ENCODE data around the gene RANBP1.

DNA sequence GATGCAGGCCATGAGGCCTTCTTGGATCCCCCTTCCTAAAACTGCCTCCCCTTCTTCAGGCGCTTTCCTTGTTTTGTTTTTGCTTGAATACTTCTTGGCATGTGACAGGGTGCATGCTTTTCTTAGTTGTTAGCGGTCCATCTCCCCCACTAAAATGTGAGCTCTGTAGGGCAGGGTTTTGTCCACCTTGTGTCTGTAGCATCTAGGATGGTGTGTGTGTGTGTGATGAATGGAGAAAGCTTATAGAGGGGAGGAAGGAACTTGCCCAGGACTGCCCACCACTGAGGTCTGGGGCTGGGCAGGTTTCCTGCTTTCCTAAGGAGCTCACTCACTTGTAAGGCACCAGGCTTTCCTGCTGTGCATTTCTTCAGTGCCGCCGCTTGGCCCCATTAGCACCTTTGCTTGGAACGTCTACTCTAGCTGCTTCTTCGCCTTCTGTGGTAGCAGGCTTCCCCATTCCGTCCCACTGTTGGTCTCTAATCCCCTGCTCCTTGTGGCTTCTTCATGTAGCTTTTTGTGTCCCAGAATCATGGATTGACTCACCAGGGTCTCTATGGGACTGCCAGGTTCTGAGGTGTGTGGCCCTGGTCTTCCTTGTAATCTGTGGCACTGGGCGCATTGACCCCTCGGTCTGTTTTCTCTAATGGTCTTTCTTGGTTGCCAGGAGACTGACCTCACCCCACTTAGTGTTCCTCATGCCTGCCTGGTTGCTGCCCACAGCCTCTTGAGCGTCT lies 32.6 kb upstream of the RANBP1 start:
- TF ChIP-seq POLR2AphosphoS2 (conservative IDR thresholded peaks at IDR 0.05; ENCODE audit: low read length) (no peak), EP300 (IDR thresholded peaks at IDR 0.05) (no peak), CTCF (IDR thresholded peaks at IDR 0.05) (no peak), RAD21 (conservative IDR thresholded peaks at IDR 0.05 in 1 of 2, IDR thresholded peaks at IDR 0.05 in 1 of 2) (no peak), MAX (IDR thresholded peaks at IDR 0.05) (no peak), PHF8 (IDR thresholded peaks at IDR 0.05; ENCODE audit: borderline replicate concordance, low read depth) (no peak), ESRRA (IDR thresholded peaks at IDR 0.05; ENCODE audit: borderline replicate concordance, low read length) (no peak), CEBPB (IDR thresholded peaks at IDR 0.05) (no peak), HMGXB4 (CRISPR knock-in tag; IDR thresholded peaks at IDR 0.05; ENCODE audit: borderline replicate concordance) (no peak), NPAS2 (CRISPR knock-in tag; IDR thresholded peaks at IDR 0.05; ENCODE audit: borderline replicate concordance) (no peak), RFX5 (IDR thresholded peaks at IDR 0.05) (no peak), MYC (IDR thresholded peaks at IDR 0.05; ENCODE audit: borderline replicate concordance, low read length) (no peak)
